ENCODE measurements around the gene PIGC. TPM values are rescaled to one million over a fixed set of nuclear protein-coding genes. Genes with fewer than 3 reads are reported as not detected.

PIGC gene
- total RNA-seq, 1 experiment from 2014 or later = 17.5 TPM

DNA sequence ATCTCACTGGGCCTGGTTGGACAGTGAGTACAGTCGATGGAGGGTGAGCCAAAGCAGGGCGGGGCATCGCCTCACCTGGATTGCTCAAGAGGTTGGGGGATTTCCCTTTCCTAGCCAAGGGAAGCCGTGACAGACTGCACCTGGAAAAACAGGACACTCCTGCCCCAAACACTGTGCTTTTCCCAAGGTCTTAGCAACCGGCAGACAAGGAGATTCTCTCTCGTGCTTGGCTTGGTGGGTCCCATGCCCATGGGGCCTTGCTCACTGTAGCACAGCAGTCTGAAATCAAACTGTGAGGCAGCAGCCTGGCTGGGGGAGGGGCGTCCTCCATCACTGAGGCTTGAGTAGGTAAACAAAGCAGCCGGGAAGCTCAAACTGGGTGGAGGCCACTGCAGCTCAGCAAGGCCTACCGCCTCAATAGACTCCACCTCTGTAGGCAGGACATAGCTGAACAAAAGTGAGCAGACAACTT lies 12.1 kb downstream of the PIGC start:
- TF ChIP-seq, protein P1, sequence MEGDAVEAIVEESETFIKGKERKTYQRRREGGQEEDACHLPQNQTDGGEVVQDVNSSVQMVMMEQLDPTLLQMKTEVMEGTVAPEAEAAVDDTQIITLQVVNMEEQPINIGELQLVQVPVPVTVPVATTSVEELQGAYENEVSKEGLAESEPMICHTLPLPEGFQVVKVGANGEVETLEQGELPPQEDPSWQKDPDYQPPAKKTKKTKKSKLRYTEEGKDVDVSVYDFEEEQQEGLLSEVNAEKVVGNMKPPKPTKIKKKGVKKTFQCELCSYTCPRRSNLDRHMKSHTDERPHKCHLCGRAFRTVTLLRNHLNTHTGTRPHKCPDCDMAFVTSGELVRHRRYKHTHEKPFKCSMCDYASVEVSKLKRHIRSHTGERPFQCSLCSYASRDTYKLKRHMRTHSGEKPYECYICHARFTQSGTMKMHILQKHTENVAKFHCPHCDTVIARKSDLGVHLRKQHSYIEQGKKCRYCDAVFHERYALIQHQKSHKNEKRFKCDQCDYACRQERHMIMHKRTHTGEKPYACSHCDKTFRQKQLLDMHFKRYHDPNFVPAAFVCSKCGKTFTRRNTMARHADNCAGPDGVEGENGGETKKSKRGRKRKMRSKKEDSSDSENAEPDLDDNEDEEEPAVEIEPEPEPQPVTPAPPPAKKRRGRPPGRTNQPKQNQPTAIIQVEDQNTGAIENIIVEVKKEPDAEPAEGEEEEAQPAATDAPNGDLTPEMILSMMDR (conservative IDR thresholded peaks at IDR 0.05) = no peak
- no peak overlapping the region for H2BK5ac ChIP-seq (ENCODE audit: insufficient read length, low read length)
- no peaks in the 10 kb centered on the region for H3K79me2 ChIP-seq (ENCODE audit: insufficient read depth, low read length)
- H3K9ac ChIP-seq (ENCODE audit: extremely low read depth, insufficient read length, low read length) = no peak overlapping the region
- H2BK120ac ChIP-seq (ENCODE audit: low read depth, low read length, poor library complexity, severe bottlenecking) = no peak overlapping the region
- Mint-ChIP-seq H3K4me1 (peaks cover 16% of the 10 kb centered on the region in 2 experiments), H3K27ac (peak overlapping the region in 2 of 3 experiments; percentile 56 to 58; a peak in 4 of 7 replicates), H3K9me3 (peaks cover 0 to 8% of the 10 kb centered on the region in 2 experiments; a peak in 3 of 5 replicates), H3K27me3 (ENCODE audit: low read depth) (no peaks in the 10 kb centered on the region; the same call in 1 of the 2 replicates), H3K36me3 (ENCODE audit: insufficient read depth in 1 of 3, low read depth in 3 of 3) (peaks cover 0 to 6% (median 1%) of the 10 kb centered on the region in 3 experiments; a peak in 3 of 7 replicates), H3K4me3 (no peak overlapping the region)
- H3K27me3 ChIP-seq (ENCODE audit: insufficient read depth, low read length) = no peaks in the 10 kb centered on the region
- no CpG with 5 or more reads among the region's 9 CpGs for WGBS (ENCODE audit: extremely low coverage, insufficient read length, low lambda C conversion rate)
- H3K14ac ChIP-seq (ENCODE audit: insufficient read depth, low read length) = peak overlapping the region; percentile 57
- peak overlapping the region; percentile 35 for H4K8ac ChIP-seq (replicated peaks; ENCODE audit: insufficient read length, low read depth, low read length)
- H3K23ac ChIP-seq (ENCODE audit: insufficient read length, low read depth, low read length) = no peak overlapping the region
- no peaks in the 10 kb centered on the region for H3K79me1 ChIP-seq (ENCODE audit: insufficient read depth, low read depth, low read length, poor library complexity, severe bottlenecking)
- no peak overlapping the region for H3K4me2 ChIP-seq (ENCODE audit: insufficient read depth, insufficient read length, low read length)
- no peak overlapping the region for H2AFZ ChIP-seq (ENCODE audit: low read length)
- H4K5ac ChIP-seq (ENCODE audit: insufficient read length, low read depth, low read length) = no peak overlapping the region
- H2BK12ac ChIP-seq (ENCODE audit: insufficient read length, low read depth, low read length) = no peak overlapping the region
- no peak overlapping the region for H2AK5ac ChIP-seq (ENCODE audit: insufficient read length, low read length)
- no peak overlapping the region for H3K27ac ChIP-seq (ENCODE audit: insufficient read length, low read depth, low read length)
- no peaks in the 10 kb centered on the region for H3K9me3 ChIP-seq (ENCODE audit: control insufficient read depth, low read depth, low read length)
- DNase-seq = peak; percentile 41
- H2BK20ac ChIP-seq (ENCODE audit: low read depth, low read length, poor library complexity, severe bottlenecking) = no peak overlapping the region
- H4K91ac ChIP-seq (ENCODE audit: insufficient read length, low read depth, low read length) = no peak overlapping the region
- H3K4me1 ChIP-seq (ENCODE audit: insufficient read depth, low read length) = no peaks in the 10 kb centered on the region; the same call in 1 of the 2 replicates
- no peak overlapping the region for H3K56ac ChIP-seq (ENCODE audit: insufficient read length, low read depth, low read length)
- no peaks in the 10 kb centered on the region for H3K23me2 ChIP-seq (ENCODE audit: insufficient read length, low read depth, low read length, poor library complexity, severe bottlenecking)
- H2BK15ac ChIP-seq (ENCODE audit: low read depth, low read length) = no peak overlapping the region
- H3T11ph ChIP-seq (ENCODE audit: low read length) = no peak overlapping the region
- H4K20me1 ChIP-seq (ENCODE audit: control insufficient read depth, insufficient read depth, insufficient read length) = no peaks in the 10 kb centered on the region
- no peak overlapping the region for H3K4ac ChIP-seq (ENCODE audit: low read depth, low read length)
- no peak overlapping the region for H3K18ac ChIP-seq (ENCODE audit: insufficient read length, low read depth, low read length)

Measured in H9 (cell line).